Stimulated activated CD8-positive, alpha-beta memory T cell treated with anti-CD3 and anti-CD28 coated beads, Interleukin-15, amount 100 ng/mL, for 48 hours (primary cell): ENCODE measurements around the gene ANTXRL.
"Not testable (repeated sequence)": the region's sequence is repeated elsewhere in the genome, so short reads cannot be mapped to it uniquely, and the experiment has no call there.

ENCODE experiments used
- DNase-seq, 2 donors: peaks; one replicate each; pipeline ENCODE4 v3.0.0-alpha.2; 2020; ENCODE audit warnings: low read depth in 2 of 2

ANTXRL gene

GRCh38 chr10:46330894-46331293 is 44.1 kb downstream of the ANTXRL start:
- DNase-seq: no peak

DNA sequence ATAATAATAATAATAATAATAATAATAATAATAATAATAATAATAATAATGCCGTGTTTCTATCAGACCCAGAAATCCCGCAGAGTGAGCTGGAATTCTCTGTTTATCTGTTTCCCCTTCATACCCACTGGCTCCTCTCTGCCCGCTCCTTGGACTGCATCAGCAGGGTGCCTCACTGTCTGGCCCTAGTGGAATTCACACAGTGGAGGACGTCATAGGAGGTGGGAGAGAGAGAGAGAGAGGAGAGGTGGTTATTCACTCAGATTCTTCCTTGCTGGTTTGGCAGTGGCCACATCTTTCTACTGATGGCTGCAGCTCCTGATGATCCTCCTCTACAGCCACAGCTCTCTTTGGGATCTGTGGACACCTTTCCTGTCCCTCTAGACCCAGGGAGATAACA is 78.7 kb downstream of the ANTXRL start:
- not testable (repeated sequence) for DNase-seq

DNA sequence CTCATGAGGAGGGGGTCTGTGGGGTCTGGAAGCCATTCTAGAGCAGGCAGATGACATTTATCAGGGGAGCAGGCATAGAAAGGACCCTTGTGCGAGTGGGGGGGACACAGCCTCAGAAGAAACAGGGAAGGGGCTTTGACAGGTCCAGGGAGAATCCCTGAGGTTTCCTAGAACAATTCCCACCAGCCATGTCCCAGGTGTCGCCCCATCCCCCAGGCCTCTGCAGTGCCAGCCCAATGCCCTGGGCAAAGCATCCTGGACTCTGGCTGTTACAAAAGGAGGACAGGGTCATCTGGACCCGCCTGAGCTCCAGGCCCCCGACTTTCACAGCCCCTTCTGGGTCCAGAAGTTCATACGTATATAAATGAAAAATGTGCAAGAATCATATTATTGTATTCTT is 80.4 kb downstream of the ANTXRL start:
- DNase-seq: not testable (repeated sequence)

GRCh38 chr10:46367666-46368240 is 81.0 kb downstream of the ANTXRL start:
- DNase-seq: not testable (repeated sequence)

- DNase-seq: not testable (repeated sequence)
Measured at GRCh38 chr10:46368956-46369355, 82.2 kb downstream of the ANTXRL start.

DNA sequence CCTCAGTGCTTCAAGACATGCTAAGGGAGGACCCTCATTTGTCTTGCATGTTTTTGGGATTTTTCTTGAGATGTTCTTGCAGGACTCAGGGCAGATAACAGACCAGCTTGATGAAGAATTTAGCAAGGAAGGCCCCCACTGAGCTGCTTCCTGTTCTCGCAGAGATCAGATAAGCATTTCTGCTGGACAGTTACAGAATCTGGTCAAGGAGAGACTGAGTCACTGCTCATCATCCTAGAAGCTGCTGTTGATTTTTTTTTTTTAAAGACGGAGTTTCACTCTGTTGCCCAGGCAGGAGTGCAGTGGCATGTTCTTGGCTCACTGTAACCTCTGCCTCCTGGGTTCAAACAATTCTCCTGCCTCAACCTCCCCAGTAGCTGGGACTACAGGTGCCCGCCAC is 87.6 kb downstream of the ANTXRL start:
- not testable (repeated sequence) for DNase-seq

GRCh38 chr10:46375406-46375805 is 88.6 kb downstream of the ANTXRL start, which contains the start of gene ANXA8L1:
ANXA8L1 (plus strand) TSS chr10:46375776; CDS start chr10:46375852, 76 bp downstream.
- not testable (repeated sequence) for DNase-seq

- not testable (repeated sequence) for DNase-seq
Measured at GRCh38 chr10:46377022-46377421, 90.2 kb downstream of the ANTXRL start.

GRCh38 chr10:46377651-46378050 is 90.9 kb downstream of the ANTXRL start:
- not testable (repeated sequence) for DNase-seq

GRCh38 chr10:46378108-46378507 is 91.3 kb downstream of the ANTXRL start:
- not testable (repeated sequence) for DNase-seq

GRCh38 chr10:46379233-46379848 is 92.5 kb downstream of the ANTXRL start:
- not testable (repeated sequence) for DNase-seq
